GM12878 (cell line): Measurements from ENCODE around the gene RUNDC1. TPM values are rescaled to one million over a fixed set of nuclear protein-coding genes. Genes with fewer than 3 reads are reported as not detected.

Experiments
- ATAC-seq: fragments of 200-7000 bp; cut with Tn5 transposase; 3 replicates; pipeline ENCODE4 v1.9.1; 2020; ENCODE audit warnings: mild to moderate bottlenecking, moderate library complexity
- BruUV-seq: library from RNA; stranded (reverse); fragments of 400-500 nt; replicated peaks from 2 replicates; lab custom pipeline; 2021; lab: Mats Ljungman, UMichigan
- CTCF ChIA-PET: fragments of 300-600 bp; sonication (Branson Sonifier 250); formaldehyde crosslinking; extraction: SDS; loops from one replicate; lab custom pipeline; 2021; ENCODE audit warnings: inconsistent platforms; lab: Yijun Ruan, JAX
- POLR2A ChIA-PET: fragments of 350-600 bp; formaldehyde crosslinking; extraction: SDS; loops from one replicate; lab custom pipeline; 2021; ENCODE audit warnings: inconsistent platforms; lab: Charles Lee
- RAD21 ChIA-PET: fragments of 300-600 bp; sonication (Branson Sonifier 250); formaldehyde crosslinking; loops from one replicate; lab custom pipeline; 2023; ENCODE audit warnings: antibody characterized with exemption; ENCODE audit not compliant: unreplicated experiment; lab: Charles Lee
- SMC1A ChIA-PET: fragments of 300-600 bp; sonication (Branson Sonifier 250); formaldehyde crosslinking; loops from one replicate; lab custom pipeline; 2023; ENCODE audit not compliant: unreplicated experiment, uncharacterized antibody; lab: Charles Lee
- DNase-seq: peaks from one replicate; pipeline ENCODE4 v3.0.0-alpha.2; 2011; ENCODE audit warnings: low read depth, low spot score
- FAIRE-seq: peaks from 3 replicates; lab custom pipeline; 2011; peaks lifted over from hg19 to GRCh38; lab: Jason Lieb, UNC
- H2AFZ ChIP-seq: 2 replicates; pipeline ENCODE4 v1.6.0; 2011; ENCODE audit warnings: low read depth, low read length, control low read depth; ENCODE audit not compliant: control insufficient read depth
- H3K27ac ChIP-seq: 2 replicates; pipeline ENCODE4 v1.5.1; 2011; ENCODE audit warnings: control low read depth; ENCODE audit not compliant: control insufficient read depth, insufficient read depth
- H3K27me3 ChIP-seq, 2 experiments: replicated peaks in 1 of 2; 2 replicates each; pipeline versions ENCODE4 v1.6.0 to v1.6.1; 2011; ENCODE audit warnings: low read length in 1 of 2; ENCODE audit not compliant: control insufficient read depth in 2 of 2, insufficient read depth in 2 of 2
- H3K36me3 ChIP-seq, 2 experiments: 2 replicates each; pipeline ENCODE4 v1.5.1; 2011; ENCODE audit warnings: low read length in 1 of 2; ENCODE audit not compliant: control insufficient read depth in 2 of 2, insufficient read depth in 2 of 2
- H3K4me1 ChIP-seq: 2 replicates; pipeline ENCODE4 v1.6.1; 2011; ENCODE audit warnings: mild to moderate bottlenecking, low read length, moderate library complexity, mixed read lengths; ENCODE audit not compliant: control insufficient read depth, insufficient read depth
- H3K4me2 ChIP-seq: 2 replicates; pipeline ENCODE4 v1.6.0; 2011; ENCODE audit warnings: control low read depth; ENCODE audit not compliant: control insufficient read depth, insufficient read depth
- H3K4me3 ChIP-seq: fragments of 200-600 bp; sonication (generic); 2 replicates; pipeline ENCODE4 v1.5.1; 2016
- H3K79me2 ChIP-seq: 2 replicates; pipeline ENCODE4 v1.6.0; 2011; ENCODE audit warnings: low read length; ENCODE audit not compliant: control insufficient read depth, insufficient read depth
- H3K9ac ChIP-seq: 2 replicates; pipeline ENCODE4 v1.8.0; 2011; ENCODE audit warnings: low read length, control low read depth, mixed read lengths; ENCODE audit not compliant: control insufficient read depth, insufficient read depth
- H3K9me3 ChIP-seq: replicated peaks from 3 replicates; pipeline ENCODE4 v1.5.1; 2011; ENCODE audit warnings: mild to moderate bottlenecking, low read length; ENCODE audit not compliant: control insufficient read depth, insufficient read depth
- H4K20me1 ChIP-seq: 2 replicates; pipeline ENCODE4 v1.6.0; 2011; ENCODE audit not compliant: control insufficient read depth, insufficient read depth
- HDGF ChIP-seq: fragments of 450-650 bp; IDR thresholded peaks from 2 replicates; pipeline ENCODE4 v1.6.1; 2016; ENCODE audit warnings: antibody characterized with exemption
- PAX8 ChIP-seq: fragments of 450-650 bp; IDR thresholded peaks from 2 replicates; pipeline ENCODE4 v1.6.1; 2017; ENCODE audit warnings: mild to moderate bottlenecking, moderate library complexity
- TBL1XR1 ChIP-seq: IDR thresholded peaks from 2 replicates; pipeline ENCODE4 v1.6.1; 2012; ENCODE audit warnings: low read depth, low read length, improper control_type of control experiment
- WGBS: methylation state at CpG from one replicate; pipeline ENCODE4 v1.1.6; 2016; ENCODE audit warnings: low lambda C conversion rate; ENCODE audit not compliant: insufficient replicate concordance, insufficient coverage; ENCODE audit errors: missing lambda C conversion rate; 5-methylcytosine and 5-hydroxymethylcytosine counted together
- in situ Hi-C: fragments of 300-500 bp; cut with MboI; formaldehyde crosslinking; loops from 9 replicates; pipeline ENCODE4 v1.14.3; 2018; ENCODE audit warnings: mixed read lengths
- intact Hi-C: fragments of 100-400 bp; cut with micrococcal nuclease; formaldehyde crosslinking; loops from one replicate; pipeline ENCODE4 v1.14.2; 2022; ENCODE audit not compliant: unreplicated experiment
- polyA plus RNA-seq, 11 experiments: library from polyadenylated mRNA; depleted of rRNA in 4 of 11; unstranded in 6 of 11; stranded (reverse) in 5 of 11; fragments of >200 nt; fragmentation: Nextera tagmentation in 4 of 11; fragmentation: Illumina TruSeq in 1 of 11; extraction: Ambion mirVana in 4 of 11; extraction: Trizol in 1 of 11; gene quantifications; 1 replicate in 1 of 11; 2 replicates in 10 of 11; pipeline versions ENCODE4 v1.2.1 to v1.2.3, GENCODE V29; 2011 to 2016; ENCODE audit warnings: inconsistent platforms in 2 of 11, missing spikeins in 2 of 11, low read depth in 1 of 11
- total RNA-seq, 4 experiments: library from RNA; depleted of rRNA in 3 of 4; stranded (reverse); fragments of >200 nt in 3 of 4; fragmentation: Illumina TruSeq in 1 of 4; extraction: Trizol in 1 of 4; gene quantifications; 2 replicates each; pipeline versions ENCODE4 v1.2.1 to v1.2.3, GENCODE V29; 2013 to 2021

The RUNDC1 gene
- total and polyA plus RNA-seq, 10 of the 15 experiments (the other 5 are each of a cell fraction or from before 2014, with no cell fraction given), result 2.9 to 15.6 (median 8.2) TPM

DNA sequence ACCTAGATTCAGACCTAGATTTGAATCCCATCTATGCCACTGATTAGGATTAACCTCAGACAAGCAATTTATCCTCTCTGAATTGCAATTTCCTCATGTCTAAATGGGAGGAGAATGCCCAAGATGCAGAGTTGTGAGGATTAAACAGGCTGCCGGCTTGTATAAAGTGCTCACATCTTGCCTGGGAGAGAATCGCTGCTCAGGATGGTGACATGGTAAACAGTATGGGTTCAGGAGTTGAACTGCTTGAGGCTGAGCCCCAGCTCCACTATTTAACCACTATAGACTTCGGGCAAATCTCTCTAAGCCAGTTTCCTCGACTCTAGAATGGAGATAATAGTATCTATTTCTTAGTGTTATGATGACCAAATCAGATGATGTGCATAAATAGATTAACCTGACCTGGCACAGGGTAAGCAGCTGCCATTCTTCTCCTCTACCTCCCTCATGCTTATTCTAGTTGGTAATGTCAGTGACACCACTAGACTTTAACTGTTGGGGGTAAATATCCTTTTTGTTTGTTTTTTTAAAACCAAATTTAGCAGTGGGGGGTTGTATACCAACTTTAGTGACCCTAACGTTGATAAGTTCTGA lies 17.1 kb downstream of the RUNDC1 start:
- Histone ChIP-seq H3K36me3 (peaks cover 5 to 12% of the 10 kb centered on the region in 2 experiments), H3K9me3 (no peaks in the 10 kb centered on the region), H3K4me3 (peak overlapping the region; percentile 35; the same call in 1 of the 2 replicates), H3K79me2 (peaks cover 26% of the 10 kb centered on the region), H3K27me3 (no peaks in the 10 kb centered on the region), H3K4me1 (peaks cover 3% of the 10 kb centered on the region; the same call in 1 of the 2 replicates), H3K9ac (peak overlapping the region; percentile 31; the same call in 1 of the 2 replicates), H4K20me1 (no peaks in the 10 kb centered on the region), H3K27ac (peak overlapping the region; percentile 13; the same call in 1 of the 2 replicates), H2AFZ (peak overlapping the region; percentile 70), H3K4me2 (peak overlapping the region; percentile 9)
- ChIA-PET RAD21 (interaction anchor here (0.5 to 2.7 kb wide), 34 partner anchors 9 to 487 kb away, joined by 3 to 31 read pairs (median 5); partner anchors contain the start of genes AARSD1, AOC2, BECN1 and CNTD1), SMC1A (interaction anchor here (0.6 to 3.7 kb wide), 33 partner anchors 9 to 486 kb away, joined by 3 to 47 read pairs (median 4); partner anchors contain the start of genes DHX8, IFI35, PSMC3IP and PSME3), CTCF (interaction anchor here (0.8 to 4.8 kb wide), 39 partner anchors 10 to 486 kb away, joined by 3 to 66 read pairs (median 5); partner anchors contain the start of genes AARSD1, AOC2, BECN1 and CNTD1), POLR2A (interaction anchor here (0.5 to 2.6 kb wide), 22 partner anchors 9 to 1053 kb away, joined by 3 to 21 read pairs (median 3); partner anchors contain the start of genes AARSD1, BECN1, BRCA1 and DHX8)
- TF ChIP-seq HDGF (no peak), TBL1XR1 (no peak), PAX8 (0 out of 2 replicates have a peak, but pooled peaks have one; percentile 40)
- in situ Hi-C loops, result no loop called here
- WGBS, result 14% methylated on average over 5 of the region's 5 CpGs
- FAIRE-seq (peak; percentile 31), ATAC-seq (peak; percentile 4), DNase-seq (no peak)
- no TSS peak for BruUV-seq
- intact Hi-C loops, result loop anchor here (10.0 kb wide), 1 partner anchor 153 kb away; the partner anchor contains the start of gene AOC2
